Endothelial cell of umbilical vein (primary cell): Measurements from ENCODE around the gene HNRNPK. TPM values are rescaled to one million over a fixed set of nuclear protein-coding genes. Genes with fewer than 3 reads are reported as not detected.

Experiments
- BruUV-seq: library from RNA; stranded (reverse); fragments of 400-500 nt; replicated peaks from 2 replicates; lab custom pipeline; 2021; lab: Mats Ljungman, UMichigan
- CTCF ChIA-PET: fragments of 300-600, 350-600 bp; sonication (Branson Sonifier 250); formaldehyde crosslinking; loops from one replicate; lab custom pipeline; 2021; ENCODE audit warnings: antibody characterized with exemption, inconsistent platforms; lab: Charles Lee
- POLR2A ChIA-PET: fragments of 300-600, 350-600 bp; sonication (Branson Sonifier 250); formaldehyde crosslinking; loops from one replicate; lab custom pipeline; 2021; ENCODE audit warnings: antibody characterized with exemption, inconsistent platforms; lab: Charles Lee
- DNase-seq: peaks from one replicate; pipeline ENCODE4 v3.0.0-alpha.2; 2011; ENCODE audit warnings: low read depth, low spot score
- FAIRE-seq: peaks from 2 replicates; lab custom pipeline; 2011; peaks lifted over from hg19 to GRCh38; lab: Jason Lieb, UNC
- H2AFZ ChIP-seq: 2 replicates; pipeline ENCODE4 v1.6.0; 2012; ENCODE audit warnings: low read depth, low read length, control low read depth, inconsistent platforms
- H3K27ac ChIP-seq: 2 replicates; pipeline ENCODE4 v1.5.1; 2011; ENCODE audit warnings: low read depth, mild to moderate bottlenecking, control low read depth, low read length, moderate library complexity; ENCODE audit not compliant: insufficient read depth
- H3K27me3 ChIP-seq, 2 experiments: 2 replicates each; pipeline versions ENCODE4 v1.6.0 to v1.6.1; 2011; ENCODE audit warnings: low read length in 2 of 2, mixed read lengths in 1 of 2; ENCODE audit not compliant: control insufficient read depth in 2 of 2, insufficient read depth in 2 of 2
- H3K36me3 ChIP-seq, 2 experiments: 2 replicates in 1 of 2; 3 replicates in 1 of 2; pipeline ENCODE4 v1.5.1; 2011; ENCODE audit warnings: low read length in 2 of 2, mild to moderate bottlenecking in 1 of 2, moderate library complexity in 1 of 2; ENCODE audit not compliant: control insufficient read depth in 2 of 2, insufficient read depth in 2 of 2; ENCODE audit errors: extremely low read depth in 1 of 2
- H3K4me1 ChIP-seq: 3 replicates; pipeline ENCODE4 v1.5.1; 2011; ENCODE audit warnings: mild to moderate bottlenecking, low read length; ENCODE audit not compliant: control insufficient read depth, insufficient read depth; ENCODE audit errors: extremely low read depth
- H3K4me2 ChIP-seq: 2 replicates; pipeline ENCODE4 v1.6.1; 2011; ENCODE audit warnings: low read length, control low read depth, mixed read lengths; ENCODE audit not compliant: insufficient read depth
- H3K4me3 ChIP-seq, 3 experiments: fragments of 200-600 bp in 1 of 3; sonication (generic), shearing (Covaris generic) in 1 of 3; replicated peaks in 1 of 3; 2 replicates each; pipeline ENCODE4 v1.5.1; 2011 to 2016; ENCODE audit warnings: control low read depth in 3 of 3, low read length in 3 of 3, mild to moderate bottlenecking in 2 of 3, inconsistent platforms in 1 of 3, low read depth in 1 of 3, moderate library complexity in 1 of 3; ENCODE audit not compliant: insufficient read depth in 1 of 3
- H3K79me2 ChIP-seq: 2 replicates; pipeline ENCODE4 v1.6.0; 2012; ENCODE audit warnings: low read length, inconsistent platforms; ENCODE audit not compliant: control insufficient read depth, insufficient read depth
- H3K9ac ChIP-seq: replicated peaks from 2 replicates; pipeline ENCODE3; 2011; ENCODE audit warnings: low read length, control low read depth; ENCODE audit not compliant: insufficient read depth; ENCODE audit errors: extremely low read depth
- H3K9me1 ChIP-seq: replicated peaks from 3 replicates; pipeline ENCODE4 v1.6.0; 2011; ENCODE audit warnings: mild to moderate bottlenecking, low read length; ENCODE audit not compliant: control insufficient read depth, insufficient read depth; ENCODE audit errors: extremely low read depth
- H3K9me3 ChIP-seq: replicated peaks from 2 replicates; pipeline ENCODE4 v1.5.1; 2012; ENCODE audit warnings: low read length, inconsistent platforms; ENCODE audit not compliant: control insufficient read depth, insufficient read depth
- H4K20me1 ChIP-seq: replicated peaks from 2 replicates; pipeline ENCODE3; 2011; ENCODE audit warnings: mild to moderate bottlenecking, low read length; ENCODE audit not compliant: control insufficient read depth, insufficient read depth; ENCODE audit errors: extremely low read depth
- CTCF ChIP-seq, 2 donors: IDR thresholded peaks; 1 replicate in 1 of 2; 2 replicates in 1 of 2; pipeline ENCODE4 v1.5.1; 2011; ENCODE audit warnings: low read length in 2 of 2, mild to moderate bottlenecking in 2 of 2, moderate library complexity in 2 of 2, control low read depth in 1 of 2, inconsistent platforms in 1 of 2, low read depth in 1 of 2; ENCODE audit not compliant: insufficient read depth in 1 of 2; ENCODE audit errors: extremely low read depth in 1 of 2
- EZH2 ChIP-seq: IDR thresholded peaks from 2 replicates; pipeline ENCODE4 v1.6.1; 2012; ENCODE audit warnings: borderline replicate concordance, low read depth, mild to moderate bottlenecking, moderate library complexity, low read length, inconsistent platforms; ENCODE audit not compliant: severe bottlenecking
- FOS ChIP-seq: IDR thresholded peaks from 2 replicates; pipeline ENCODE4 v1.6.1; 2011; ENCODE audit warnings: mild to moderate bottlenecking, low read length, moderate library complexity, borderline replicate concordance; ENCODE audit not compliant: insufficient read depth
- GATA2 ChIP-seq: IDR thresholded peaks from 2 replicates; pipeline ENCODE4 v1.7.0; 2011; ENCODE audit warnings: low read depth, mild to moderate bottlenecking, moderate library complexity, mixed read lengths, low read length; ENCODE audit not compliant: insufficient read length, insufficient read depth
- JUN ChIP-seq: IDR thresholded peaks from 2 replicates; pipeline ENCODE4 v1.6.1; 2011; ENCODE audit warnings: borderline replicate concordance, low read depth; ENCODE audit not compliant: insufficient read length, insufficient read depth
- MYC ChIP-seq: IDR thresholded peaks from one replicate; pipeline ENCODE4 v1.6.1; 2011; ENCODE audit warnings: mild to moderate bottlenecking, low read depth, low read length
- POLR2A ChIP-seq: IDR thresholded peaks from 2 replicates; pipeline ENCODE4 v1.6.1; 2012; ENCODE audit warnings: low read depth, mild to moderate bottlenecking, control low read depth, low read length
- POLR2AphosphoS5 ChIP-seq: IDR thresholded peaks from 2 replicates; pipeline ENCODE4 v1.6.1; 2012; ENCODE audit warnings: low read depth, mild to moderate bottlenecking, control low read depth, low read length, moderate library complexity; ENCODE audit not compliant: insufficient read depth
- dilution Hi-C: fragments of 300-500 bp; cut with MboI; formaldehyde crosslinking; loops from one replicate; pipeline ENCODE4 v1.15.0; 2019; ENCODE audit warnings: low sequenced_read_pairs; ENCODE audit not compliant: extremely low pct_ligation_motif_present
- intact Hi-C: fragments of 100-400 bp; cut with micrococcal nuclease; formaldehyde crosslinking; loops from one replicate; pipeline ENCODE4 v1.10.0; 2022
- polyA plus RNA-seq, 4 experiments: library from polyadenylated mRNA; depleted of rRNA in 3 of 4; stranded (reverse) in 3 of 4; unstranded in 1 of 4; fragments of >200 nt; gene quantifications; 2 replicates each; pipeline versions ENCODE4 v1.2.1 to v1.2.3, GENCODE V29; 2011 to 2012; ENCODE audit warnings: missing spikeins in 1 of 4
- total RNA-seq: library from RNA; stranded (reverse); gene quantifications from 2 replicates; pipeline ENCODE4 v1.2.3, GENCODE V29; 2021
- TF ChIP-seq, protein P1 (sequence below): IDR thresholded peaks from 2 replicates; pipeline ENCODE4 v1.6.1; 2011; ENCODE audit not compliant: insufficient read depth, insufficient read length

Gene HNRNPK
- total and polyA plus RNA-seq, 2 donors (not counting 3 experiments of a cell fraction or from before 2014, with no cell fraction given), result 399 to 663 TPM

GRCh38 chr9:83960991-83961390 lies 19.0 kb downstream of the HNRNPK start:
- CTCF ChIA-PET, result interaction anchor here (1.0 to 4.8 kb wide), 3 partner anchors 10 to 300 kb away, joined by 4 to 26 read pairs (median 5); no protein-coding TSS in a partner anchor
- Histone ChIP-seq H2AFZ (no peak overlapping the region), H3K4me2 (no peak overlapping the region), H3K27me3 (no peaks in the 10 kb centered on the region), H3K27ac (no peak overlapping the region), H4K20me1 (no peaks in the 10 kb centered on the region), H3K79me2 (no peaks in the 10 kb centered on the region), H3K9me3 (no peaks in the 10 kb centered on the region), H3K4me1 (peaks cover 6% of the 10 kb centered on the region), H3K9ac (no peak overlapping the region), H3K9me1 (no peaks in the 10 kb centered on the region), H3K36me3 (no peaks in the 10 kb centered on the region), H3K4me3 (no peak overlapping the region)
- dilution Hi-C loops (no loop called here), intact Hi-C loops (no loop called here)
- POLR2A ChIA-PET, result interaction anchor here (1.1 kb wide), 1 partner anchor 19 kb away, joined by 3 read pairs; the partner anchor contains the start of gene HNRNPK
- no TSS peak for BruUV-seq
- no peak for DNase-seq
- FAIRE-seq, result no peak
- TF ChIP-seq EZH2, result no peak

- H3K4me3 ChIP-seq, result no peak overlapping the region
- FAIRE-seq (no peak), DNase-seq (no peak)
- no peaks in the 10 kb centered on the region for H3K9me3 ChIP-seq
- POLR2A ChIA-PET, result interaction anchor here (0.7 kb wide), 1 partner anchor 21 kb away, joined by 3 read pairs; the partner anchor contains the start of gene HNRNPK
- intact Hi-C loops (loop anchor here (5.0 kb wide), 1 partner anchor 37 kb away; the partner anchor contains the start of gene KIF27), dilution Hi-C loops (no loop called here)
- H3K79me2 ChIP-seq, result no peaks in the 10 kb centered on the region
- H3K4me2 ChIP-seq, result no peak overlapping the region
- H2AFZ ChIP-seq, result no peak overlapping the region
- H3K9ac ChIP-seq, result no peak overlapping the region
- no TSS peak for BruUV-seq
- no peaks in the 10 kb centered on the region for H3K27me3 ChIP-seq
- no peak overlapping the region for H3K27ac ChIP-seq
- CTCF ChIA-PET, result interaction anchor here (1.0 to 1.7 kb wide), 2 partner anchors 22 to 302 kb away, joined by 4 read pairs; no protein-coding TSS in a partner anchor
- no peaks in the 10 kb centered on the region for H4K20me1 ChIP-seq
- H3K4me1 ChIP-seq, result peaks cover 12% of the 10 kb centered on the region
- no peaks in the 10 kb centered on the region for H3K9me1 ChIP-seq
- TF ChIP-seq POLR2A (no peak), POLR2AphosphoS5 (no peak), GATA2 (no peak), JUN (no peak), CTCF (IDR thresholded peaks at IDR 0.05; ENCODE audit: extremely low read depth in 1 of 2, insufficient read depth in 1 of 2, low read depth in 1 of 2, low read length in 2 of 2) (no peak), FOS (no peak), MYC (no peak), EZH2 (no peak)
- TF ChIP-seq, protein P1, sequence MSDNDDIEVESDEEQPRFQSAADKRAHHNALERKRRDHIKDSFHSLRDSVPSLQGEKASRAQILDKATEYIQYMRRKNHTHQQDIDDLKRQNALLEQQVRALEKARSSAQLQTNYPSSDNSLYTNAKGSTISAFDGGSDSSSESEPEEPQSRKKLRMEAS, result no peak
- H3K36me3 ChIP-seq, result no peaks in the 10 kb centered on the region
These were observed 21.0 kb downstream of the HNRNPK start for GRCh38 chr9:83959061-83959460.
